Glomerular visceral epithelial cell (primary cell): Measurements from ENCODE around the gene NMRK1.

ENCODE experiments used
- DNase-seq: peaks from one replicate; pipeline ENCODE4 v3.0.0-alpha.2; 2016; ENCODE audit errors: extremely low spot score

The NMRK1 gene

GRCh38 chr9:75087824-75088645, at the start of gene NMRK1, which contains the start of gene OSTF1:
NMRK1 (minus strand) TSS chr9:75088155; CDS start chr9:75083115, 5,040 bp downstream.
OSTF1 (plus strand) TSS chr9:75088514; CDS start chr9:75088693, 179 bp downstream.
- peak; percentile 97 for DNase-seq

- no peak for DNase-seq
Observed at GRCh38 chr9:75134495-75134894, 46.5 kb upstream of the NMRK1 start.

DNA sequence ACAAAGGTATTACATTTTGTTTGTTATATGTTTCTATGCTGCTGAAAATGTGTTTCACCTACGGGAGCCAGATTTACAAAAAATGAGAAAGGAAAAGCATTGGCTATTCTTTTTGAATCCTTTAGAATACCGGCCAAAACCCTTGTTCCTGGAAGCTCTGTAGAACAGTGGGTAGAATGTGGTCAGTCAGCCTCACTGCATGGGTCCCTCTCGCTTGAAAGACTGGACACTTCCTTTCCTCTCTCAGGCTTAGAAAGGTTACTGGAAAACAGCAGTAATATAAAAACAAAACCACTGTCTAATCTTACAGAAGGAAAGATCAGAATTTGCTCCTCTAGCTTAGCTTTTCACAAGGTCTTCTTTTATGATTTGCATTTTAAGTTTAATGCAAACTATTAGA, 45.4 kb upstream of the NMRK1 start:
- no peak for DNase-seq

DNA sequence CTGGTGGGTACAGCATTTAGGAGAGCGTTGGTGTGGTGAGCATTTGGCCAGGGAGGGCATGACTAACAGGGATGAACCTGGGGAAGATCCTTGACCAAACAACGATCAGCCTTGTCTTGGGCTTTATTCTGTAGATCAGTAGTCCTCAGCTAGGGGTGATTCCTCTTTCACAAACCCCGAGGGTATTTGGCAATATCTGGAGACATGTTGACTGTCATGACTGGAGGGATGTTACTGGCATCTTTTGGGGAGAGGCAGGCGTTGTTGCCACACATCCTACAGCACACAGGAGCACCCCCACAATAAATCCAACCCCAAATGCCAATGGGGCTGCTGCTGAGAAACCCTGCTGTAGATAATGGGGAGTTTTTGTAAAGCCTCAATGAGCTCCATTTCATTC, 44.3 kb upstream of the NMRK1 start:
- no peak for DNase-seq

- no peak for DNase-seq
Observed at GRCh38 chr9:75131700-75132099, 43.7 kb upstream of the NMRK1 start.

DNA sequence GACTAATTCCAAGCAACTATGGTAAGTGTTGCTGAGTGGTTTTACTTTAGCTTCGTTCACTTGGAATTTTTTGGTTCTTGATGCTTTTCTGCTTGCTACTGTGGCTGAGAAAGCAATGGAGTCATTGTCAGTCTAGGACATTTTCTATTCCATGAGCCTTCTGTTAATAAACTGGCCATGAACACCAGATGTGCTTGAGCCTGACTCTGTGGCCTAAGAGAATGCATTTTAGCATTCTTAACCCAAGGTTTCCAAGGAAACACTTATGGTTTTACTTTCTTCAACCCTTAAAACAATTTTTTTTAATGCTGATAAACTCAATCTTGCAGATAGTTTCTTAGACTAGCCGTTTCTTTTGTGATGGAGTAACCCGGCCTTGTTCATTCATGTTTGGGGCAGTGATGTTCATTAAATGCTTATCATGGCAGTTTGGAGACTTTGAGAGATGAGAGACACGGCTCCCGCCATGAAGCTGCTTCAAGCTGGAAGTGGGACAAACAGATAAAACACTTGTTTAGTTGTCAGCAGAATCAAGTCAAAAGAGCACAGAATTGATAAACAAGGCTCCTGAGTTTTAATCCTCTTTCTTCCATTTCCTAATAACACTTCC, 42.8 kb upstream of the NMRK1 start:
- DNase-seq, result no peak

- no peak for DNase-seq
Observed at GRCh38 chr9:75130172-75130571, 42.2 kb upstream of the NMRK1 start.

- DNase-seq, result no peak
Observed at GRCh38 chr9:75128535-75128934, 40.6 kb upstream of the NMRK1 start.

DNA sequence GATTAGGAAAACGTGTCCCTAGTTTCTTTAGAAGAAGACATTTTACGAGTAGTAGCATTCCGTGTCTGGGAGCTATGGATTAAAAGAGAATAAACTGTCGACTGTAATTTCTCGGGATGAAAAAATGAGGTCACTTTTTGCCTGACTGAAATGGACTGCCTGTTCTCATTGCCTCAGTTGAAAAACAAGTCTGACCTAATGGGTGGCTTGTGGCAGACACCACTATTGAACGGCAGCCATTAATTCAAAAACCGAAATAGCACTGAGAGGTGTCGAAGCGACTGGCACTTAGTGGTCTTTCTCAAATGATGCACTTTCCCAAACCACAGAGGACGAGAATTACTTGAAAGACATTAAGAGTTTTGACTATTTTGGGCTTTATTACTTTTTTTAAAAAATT, 35.7 kb upstream of the NMRK1 start:
- DNase-seq, result no peak

- no peak for DNase-seq
Observed at GRCh38 chr9:75121914-75122558, 34.1 kb upstream of the NMRK1 start.

DNA sequence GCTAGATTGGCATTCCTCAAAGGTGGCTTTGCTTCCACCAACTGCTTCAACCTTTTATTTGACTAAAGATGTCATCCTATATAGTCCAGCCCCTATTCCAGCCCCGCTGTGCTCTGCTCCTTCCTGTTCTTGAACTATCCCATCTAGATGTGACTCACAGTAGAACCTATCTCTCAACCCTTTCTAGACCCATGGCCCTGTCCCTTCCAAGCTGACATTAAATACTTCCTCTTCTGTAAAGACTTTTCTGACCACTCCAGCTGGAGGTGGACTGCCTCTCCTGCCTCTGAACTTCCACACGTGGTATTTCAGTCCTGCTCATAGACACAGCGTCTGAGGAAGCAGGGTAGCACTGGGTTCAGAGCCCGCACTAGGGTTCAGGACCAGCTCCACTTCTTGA, 32.7 kb upstream of the NMRK1 start:
- DNase-seq, result no peak

DNA sequence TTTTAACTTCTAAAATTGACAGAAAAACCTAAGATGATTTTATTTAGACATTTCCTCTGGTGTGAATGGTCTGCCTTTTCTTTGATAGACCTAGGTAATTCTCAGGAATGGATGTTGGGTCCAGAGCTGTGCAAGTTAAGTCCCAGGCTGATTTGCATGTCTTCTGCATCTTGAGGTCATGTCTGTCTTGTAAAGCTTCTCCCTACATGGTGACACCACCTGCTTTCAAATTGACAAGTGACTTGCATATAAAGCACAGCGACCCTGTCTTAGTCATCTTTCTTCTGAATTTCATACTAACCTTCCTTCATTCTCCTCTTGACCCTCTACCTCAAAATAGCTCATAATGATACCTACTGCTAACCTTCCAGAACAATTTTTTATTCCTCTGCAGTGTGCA, 29.6 kb upstream of the NMRK1 start:
- no peak for DNase-seq

- DNase-seq, result no peak
Observed at GRCh38 chr9:75116306-75116705, 28.4 kb upstream of the NMRK1 start.

GRCh38 chr9:75112789-75113188, 24.8 kb upstream of the NMRK1 start:
- DNase-seq, result no peak

GRCh38 chr9:75111019-75111622, 23.2 kb upstream of the NMRK1 start:
- no peak for DNase-seq

DNA sequence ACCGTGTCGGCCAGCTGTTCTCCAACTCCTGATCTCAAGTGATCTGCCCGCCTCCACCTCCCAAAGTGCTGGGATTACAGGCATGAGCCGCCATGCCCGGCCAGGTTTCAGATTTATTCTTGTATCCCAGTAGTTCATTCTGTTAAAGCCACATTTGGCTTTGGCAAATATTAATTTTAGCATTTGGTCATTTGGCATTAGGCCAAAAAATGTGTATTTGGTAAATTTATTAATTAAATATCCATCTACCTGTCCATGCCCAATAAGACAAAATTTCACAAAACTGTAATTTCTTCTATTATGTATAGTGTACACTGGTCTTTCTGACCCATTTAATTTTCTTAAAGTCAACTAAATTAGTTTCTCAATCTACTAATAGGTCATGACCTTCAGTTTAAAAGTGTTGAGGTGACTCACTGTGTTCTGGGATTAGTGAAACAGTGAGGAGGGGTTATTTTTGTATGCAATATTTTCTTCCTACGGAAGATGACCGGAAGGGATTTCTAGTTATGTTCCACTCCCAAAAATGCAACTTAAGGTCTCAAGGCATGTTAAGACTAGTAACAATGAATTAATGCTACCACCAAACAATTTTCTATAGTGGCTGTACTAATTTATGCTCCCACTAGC, 21.4 kb upstream of the NMRK1 start:
- no peak for DNase-seq

- DNase-seq, result no peak
Observed at GRCh38 chr9:75108571-75108970, 20.6 kb upstream of the NMRK1 start.

DNA sequence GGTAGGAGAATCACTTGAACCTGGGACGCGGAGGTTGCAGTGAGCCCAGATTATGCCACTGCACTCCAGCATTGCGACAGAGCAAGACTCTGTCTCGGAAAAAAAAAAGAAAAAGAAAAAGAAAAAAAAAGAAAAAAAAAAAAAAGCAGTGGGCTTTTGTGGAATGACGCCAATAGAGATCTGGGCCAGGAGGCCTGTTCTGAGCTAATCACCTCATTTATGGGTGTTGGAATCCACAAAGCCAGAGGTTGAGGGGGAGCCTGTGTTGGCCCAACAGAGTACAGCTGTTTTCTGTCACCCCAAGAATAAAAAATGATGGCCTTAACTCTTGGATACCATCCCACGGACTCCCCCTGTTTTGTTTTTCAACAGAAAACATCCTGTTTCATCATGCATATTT, 18.9 kb upstream of the NMRK1 start:
- no peak for DNase-seq

- no peak for DNase-seq
Observed at GRCh38 chr9:75105841-75106240, 17.9 kb upstream of the NMRK1 start.

GRCh38 chr9:75105019-75105540, 17.1 kb upstream of the NMRK1 start:
- DNase-seq, result no peak

DNA sequence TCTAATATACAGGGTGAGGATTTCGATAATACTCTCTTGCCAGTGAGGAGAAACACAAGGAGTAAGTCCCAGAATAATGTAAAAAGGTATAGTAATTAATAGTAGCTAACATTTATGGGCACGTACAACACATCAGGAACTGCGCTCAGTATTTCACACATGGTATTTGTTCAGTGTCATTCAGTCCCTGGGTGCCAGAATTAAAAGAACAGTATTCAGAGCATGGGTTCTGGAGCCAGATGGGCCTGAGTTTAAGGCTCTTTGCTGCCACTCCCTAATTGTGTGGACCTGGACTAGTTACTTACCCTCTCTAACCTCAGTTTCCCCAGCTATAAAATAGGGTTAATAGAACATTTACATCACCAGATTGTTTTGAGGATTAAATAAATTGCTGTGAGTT, 16.7 kb upstream of the NMRK1 start:
- no peak for DNase-seq
